ENCODE results near the gene ZC2HC1C. TPM values are rescaled to one million over a fixed set of nuclear protein-coding genes. Genes with fewer than 3 reads are reported as not detected.
A peak's percentile ranks its signal among the peaks of the same experiment; 100 is the strongest.

Gene ZC2HC1C
- total and polyA plus RNA-seq, 7 donors: 1.2 to 4.6 (median 4.3) TPM

DNA sequence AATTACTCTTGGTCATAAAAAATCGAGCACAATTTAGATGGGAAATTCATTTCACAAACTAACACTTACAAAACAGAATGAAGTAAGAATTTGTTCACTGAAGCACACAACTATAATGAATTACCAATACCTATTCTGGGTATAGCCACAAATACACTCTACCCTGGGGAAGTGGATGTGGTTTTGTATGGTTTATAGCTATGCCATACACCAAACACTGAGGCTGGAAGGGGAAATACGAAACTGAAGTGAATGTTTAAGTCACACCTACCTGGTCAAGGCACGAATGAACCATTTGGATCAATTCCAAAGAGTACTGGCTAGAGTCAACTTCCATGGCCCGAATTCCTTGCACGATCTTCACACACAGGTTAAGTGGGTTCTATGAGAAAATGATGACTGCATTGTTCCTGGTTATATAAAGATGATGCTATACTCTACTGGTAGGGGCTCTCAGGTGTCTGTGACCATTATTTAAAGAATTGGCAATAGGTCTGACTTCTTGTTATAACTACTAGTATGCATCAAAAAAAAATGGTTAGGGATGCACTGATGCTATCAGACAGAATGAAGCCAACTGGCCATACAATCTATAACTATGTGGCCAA lies 44.6 kb downstream of the ZC2HC1C start:
- Histone ChIP-seq H3K4me3 (no peak overlapping the region), H3K9me3 (no peaks in the 10 kb centered on the region), H3K27me3 (no peaks in the 10 kb centered on the region), H3K4me1 (no peaks in the 10 kb centered on the region), H3K27ac (no peak overlapping the region), H3K36me3 (peaks cover 42 to 100% (median 68%) of the 10 kb centered on the region in 4 donors)
- TF ChIP-seq POLR2A (IDR thresholded peaks at IDR 0.05): no peak
- no peak for TF ChIP-seq POLR2AphosphoS5 (IDR thresholded peaks at IDR 0.05)
- no peak for TF ChIP-seq EP300 (IDR thresholded peaks at IDR 0.05)
- TF ChIP-seq CTCF (IDR thresholded peaks at IDR 0.05): no peak
- DNase-seq: no peak
- 81% methylated on average over 5 of the region's 5 CpGs for WGBS, 2 donors
- intact Hi-C loops (cut with DNase I): no loop called here

GRCh38 chr14:75119056-75119455 lies 49.6 kb downstream of the ZC2HC1C start:
- Histone ChIP-seq H3K9me3 (no peaks in the 10 kb centered on the region), H3K27me3 (no peaks in the 10 kb centered on the region), H3K27ac (no peak overlapping the region), H3K36me3 (peaks cover 18 to 76% (median 34%) of the 10 kb centered on the region in 4 donors), H3K4me3 (no peak overlapping the region), H3K4me1 (peaks cover 0 to under 1% (median 0%) of the 10 kb centered on the region in 4 donors)
- TF ChIP-seq POLR2AphosphoS5 (IDR thresholded peaks at IDR 0.05) (no peak), EP300 (IDR thresholded peaks at IDR 0.05) (no peak), POLR2A (IDR thresholded peaks at IDR 0.05) (no peak), CTCF (IDR thresholded peaks at IDR 0.05) (no peak)
- intact Hi-C loops (cut with DNase I): no loop called here
- no peak for DNase-seq
- 98 to 99% methylated on average over 2 of the region's 2 CpGs for WGBS, 2 donors

DNA sequence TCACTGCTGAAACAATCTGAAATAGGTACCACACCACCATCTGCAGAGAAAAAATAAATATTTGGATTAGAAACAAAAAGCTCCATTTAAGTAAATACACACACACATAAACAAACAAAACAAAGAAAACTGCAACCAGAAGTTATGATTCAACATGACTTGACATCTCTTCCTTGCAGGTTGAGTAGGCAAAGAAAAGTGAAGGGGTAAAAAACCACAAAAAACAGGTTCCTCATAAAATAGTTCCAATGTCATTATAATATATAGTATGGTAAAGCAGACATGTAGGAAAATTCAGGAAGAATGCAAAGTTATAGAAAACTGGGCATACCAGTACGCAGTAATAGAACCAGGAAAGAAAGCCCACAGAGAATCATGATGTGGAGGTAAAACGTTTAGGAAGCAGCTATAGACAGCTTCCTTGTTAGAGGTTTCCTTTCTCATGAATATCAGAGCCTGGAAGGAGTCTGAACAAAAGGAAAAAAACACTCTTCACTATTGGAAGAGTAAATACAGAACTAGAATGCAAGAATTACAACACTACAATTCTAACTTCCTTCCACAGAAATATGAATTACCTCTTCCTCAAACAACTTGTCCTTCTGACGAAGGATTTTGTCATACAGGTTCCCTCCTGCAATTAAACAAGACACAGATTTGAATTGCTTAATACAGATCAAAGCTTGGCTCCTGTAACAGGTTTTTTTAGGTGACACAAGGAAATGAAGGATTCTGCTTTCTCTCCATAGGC lies 51.3 kb downstream of the ZC2HC1C start:
- 59 to 60% methylated on average over 3 of the region's 3 CpGs for WGBS, 2 donors
- peaks cover 12 to 60% (median 25%) of the 10 kb centered on the region in 4 donors for H3K36me3 ChIP-seq
- no peak for DNase-seq

GRCh38 chr14:75121552-75121951 lies 52.1 kb downstream of the ZC2HC1C start:
- no peak for TF ChIP-seq EP300 (IDR thresholded peaks at IDR 0.05)
- no peak for TF ChIP-seq CTCF (IDR thresholded peaks at IDR 0.05)
- TF ChIP-seq POLR2AphosphoS5 (IDR thresholded peaks at IDR 0.05): no peak
- no peak for TF ChIP-seq POLR2A (IDR thresholded peaks at IDR 0.05)
- H3K4me3 ChIP-seq: no peak overlapping the region
- no peaks in the 10 kb centered on the region for H3K9me3 ChIP-seq
- H3K36me3 ChIP-seq: peaks cover 4 to 51% (median 17%) of the 10 kb centered on the region in 4 donors
- 95 to 97% methylated on average over 7 of the region's 7 CpGs for WGBS, 2 donors
- DNase-seq: no peak
- H3K27me3 ChIP-seq: no peaks in the 10 kb centered on the region
- intact Hi-C loops (cut with DNase I): no loop called here
- no peak overlapping the region for H3K27ac ChIP-seq
- H3K4me1 ChIP-seq: peaks cover 0 to 21% (median 16%) of the 10 kb centered on the region in 4 donors

More for the DNA sequence above, 51.3 kb downstream of the ZC2HC1C start:
- no peak overlapping the region for H3K4me3 ChIP-seq
- H3K27me3 ChIP-seq: no peaks in the 10 kb centered on the region
- no peaks in the 10 kb centered on the region for H3K9me3 ChIP-seq
- H3K4me1 ChIP-seq: peaks cover 0 to 15% (median 9%) of the 10 kb centered on the region in 4 donors
- TF ChIP-seq POLR2A (IDR thresholded peaks at IDR 0.05) (no peak), POLR2AphosphoS5 (IDR thresholded peaks at IDR 0.05) (no peak), EP300 (IDR thresholded peaks at IDR 0.05) (no peak)
- intact Hi-C loops (cut with DNase I): no loop called here
- H3K27ac ChIP-seq: no peak overlapping the region

DNA sequence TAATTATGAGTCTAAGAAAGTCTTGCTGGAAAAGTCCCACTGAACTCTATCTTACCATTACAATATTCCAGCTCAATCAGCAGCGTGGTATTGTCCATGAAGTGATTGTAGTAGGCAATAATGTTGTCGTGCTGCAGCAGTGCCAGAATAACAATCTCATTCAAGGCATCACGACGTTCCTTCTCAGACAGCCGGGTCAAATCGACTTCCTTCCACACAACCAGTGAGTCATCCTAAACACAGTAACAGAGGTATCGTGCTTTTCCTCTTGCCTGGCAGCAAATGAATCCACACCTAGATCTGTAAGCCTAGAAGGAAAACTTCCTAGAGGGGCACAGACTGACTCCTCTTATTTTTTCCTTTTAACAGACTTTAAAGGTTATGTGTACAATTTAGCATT lies 54.5 kb downstream of the ZC2HC1C start:
- no peaks in the 10 kb centered on the region for H3K9me3 ChIP-seq

More for the DNA sequence above, 54.5 kb downstream of the ZC2HC1C start:
- Histone ChIP-seq H3K36me3 (peaks cover 0 to 27% (median 4%) of the 10 kb centered on the region in 4 donors), H3K4me1 (peaks cover 0 to 37% (median 27%) of the 10 kb centered on the region in 4 donors), H3K27me3 (no peaks in the 10 kb centered on the region), H3K27ac (peak overlapping the region in 2 of 4 donors; percentile 18 to 33), H3K4me3 (no peak overlapping the region)
- TF ChIP-seq POLR2AphosphoS5 (IDR thresholded peaks at IDR 0.05) (peak in 1 of 4 donors; percentile 58), EP300 (IDR thresholded peaks at IDR 0.05) (no peak), POLR2A (IDR thresholded peaks at IDR 0.05) (no peak), CTCF (IDR thresholded peaks at IDR 0.05) (no peak)
- intact Hi-C loops (cut with DNase I): no loop called here
- WGBS, 2 donors: 26 to 34% methylated on average over 7 of the region's 7 CpGs
- DNase-seq: no peak
